Measurements from ENCODE around the gene SWT1.

The SWT1 gene

DNA sequence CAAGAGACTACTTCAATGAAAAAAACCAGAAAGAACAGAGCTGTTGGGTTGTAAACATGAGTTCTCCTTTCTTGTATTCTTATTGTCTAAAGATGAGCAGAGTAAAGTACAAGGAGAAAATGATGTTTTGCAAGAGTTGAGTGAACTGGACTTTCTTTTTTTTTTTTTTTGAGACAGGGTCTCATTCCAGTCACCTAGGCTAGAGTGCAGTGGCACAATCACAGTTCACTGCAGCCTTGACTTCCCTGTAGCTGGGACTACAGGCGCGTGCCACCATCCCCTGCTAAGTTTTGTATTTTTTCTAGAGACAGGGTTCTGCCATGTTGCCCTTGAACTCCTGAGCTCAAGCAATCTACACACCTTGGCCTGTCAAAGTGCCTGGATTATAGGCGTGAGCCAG is 167.2 kb downstream of the SWT1 start:
- no peak for DNase-seq

DNA sequence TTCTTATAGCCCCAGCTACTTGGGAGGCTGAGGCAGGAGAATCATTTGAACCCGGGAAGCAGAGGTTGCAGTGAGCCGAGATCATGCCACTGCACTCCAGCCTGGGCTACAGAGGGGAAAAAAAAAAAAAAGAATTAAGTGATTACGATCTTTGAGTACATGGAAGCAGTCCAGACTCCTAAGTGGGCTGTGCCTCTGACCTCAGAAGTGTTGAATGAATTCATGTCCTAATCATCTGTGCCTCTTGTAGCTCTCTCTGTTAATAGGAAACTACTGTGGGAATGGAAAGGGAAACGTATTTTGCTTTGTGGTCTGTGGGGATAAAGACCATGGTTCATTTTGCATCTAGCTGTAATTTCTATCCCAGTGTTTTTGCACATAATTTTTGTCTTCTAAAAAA is 168.4 kb downstream of the SWT1 start:
- no peak for DNase-seq

DNA sequence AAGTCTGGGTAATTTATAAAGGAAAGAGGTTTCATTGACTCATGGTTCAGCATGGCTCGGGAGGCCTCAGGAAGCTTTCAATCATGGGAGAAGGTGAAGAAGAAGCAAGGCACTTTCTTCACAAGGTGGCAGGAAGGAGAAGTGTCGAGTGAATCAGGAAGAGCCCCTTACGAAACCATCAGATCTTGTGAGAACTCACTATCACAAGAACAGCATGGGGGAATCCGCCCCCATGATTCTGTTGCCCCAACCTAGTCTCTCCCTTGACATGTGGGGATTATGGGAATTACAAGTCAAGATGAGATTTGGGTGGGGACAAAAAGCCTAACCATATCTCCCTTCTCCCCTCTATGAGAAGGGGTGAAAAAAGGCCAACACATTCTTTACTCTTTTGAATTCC is 171.3 kb downstream of the SWT1 start:
- DNase-seq, result no peak

DNA sequence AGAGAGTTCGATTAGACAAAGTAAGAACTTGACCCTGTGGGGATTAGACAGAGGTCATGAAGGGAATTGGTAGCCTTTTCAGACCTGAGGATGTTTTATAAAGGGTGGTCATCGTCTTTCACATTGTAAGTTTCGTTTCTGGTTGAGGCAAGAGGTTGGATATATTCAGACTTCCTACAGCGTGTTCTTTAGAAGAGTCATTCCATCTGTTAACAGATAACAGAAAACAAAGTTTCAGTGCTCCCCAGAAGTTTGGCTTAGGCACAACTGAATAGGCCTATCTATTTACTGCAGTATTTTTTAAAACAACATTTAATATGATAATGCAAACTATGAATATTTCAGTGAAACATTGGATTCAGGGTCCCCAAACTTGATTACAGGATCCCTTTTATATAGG is 177.2 kb downstream of the SWT1 start:
- DNase-seq, result no peak

DNA sequence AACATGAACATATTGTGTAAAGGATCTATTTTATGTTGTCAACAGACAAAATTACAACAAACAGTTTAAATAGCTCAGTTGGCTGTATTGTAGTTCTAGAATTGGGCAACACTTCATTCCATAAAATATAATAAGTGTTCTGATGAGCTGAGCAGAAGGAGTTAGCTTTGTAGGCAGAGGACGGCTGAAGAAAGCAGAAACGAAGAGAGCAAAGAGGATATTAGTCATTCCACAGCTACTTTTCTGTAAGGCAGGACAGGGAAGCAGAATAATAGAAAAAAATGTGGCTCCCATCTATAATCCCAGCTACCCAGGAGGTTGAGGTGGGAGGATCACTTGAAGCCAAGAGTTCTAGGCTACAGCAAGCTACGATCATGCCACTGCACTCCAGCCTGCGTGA is 180.3 kb downstream of the SWT1 start:
- no peak for DNase-seq

DNA sequence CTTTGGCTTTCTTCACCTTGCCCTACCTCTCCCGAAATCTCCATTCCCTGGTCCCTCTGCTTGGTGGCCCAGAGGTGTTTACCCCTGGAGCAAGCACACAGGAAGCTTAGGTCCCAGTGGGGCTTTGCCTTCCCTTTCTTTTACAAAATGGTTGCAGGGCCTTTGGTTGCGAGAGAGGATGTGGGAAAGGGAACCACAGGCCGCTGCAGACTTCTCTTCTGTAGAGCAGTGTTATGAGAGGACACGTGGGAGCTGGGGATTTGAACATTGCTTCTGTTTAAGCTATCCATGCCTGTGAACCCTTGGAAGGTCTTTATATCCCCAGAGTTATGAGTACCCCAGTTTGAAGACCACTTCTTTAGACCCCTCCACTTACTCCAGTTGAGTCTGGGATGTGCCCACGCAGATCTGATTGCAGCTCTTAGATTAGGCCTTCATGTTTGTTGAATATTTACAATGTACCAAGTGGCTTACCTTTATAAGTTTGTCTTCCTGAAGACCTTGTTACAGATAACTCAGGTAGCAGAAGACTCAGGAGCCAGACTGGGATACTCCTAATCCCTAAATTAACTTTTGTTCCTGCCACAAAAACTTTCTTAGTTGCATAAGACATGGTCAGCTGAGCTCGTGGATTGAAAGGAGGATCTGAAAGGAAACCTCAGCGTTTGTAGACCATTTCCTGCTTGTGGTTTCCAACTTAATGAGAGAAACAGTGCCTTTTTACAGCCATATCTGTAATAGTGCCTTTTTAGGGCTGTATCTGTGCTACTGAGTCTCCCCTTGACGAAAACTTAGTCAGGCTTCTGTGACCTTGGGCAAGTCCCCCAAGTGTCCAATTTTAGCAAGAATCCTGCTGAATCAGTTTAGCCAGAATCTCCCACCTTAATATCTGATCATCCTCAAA is 182.0 kb downstream of the SWT1 start:
- DNase-seq, result no peak

DNA sequence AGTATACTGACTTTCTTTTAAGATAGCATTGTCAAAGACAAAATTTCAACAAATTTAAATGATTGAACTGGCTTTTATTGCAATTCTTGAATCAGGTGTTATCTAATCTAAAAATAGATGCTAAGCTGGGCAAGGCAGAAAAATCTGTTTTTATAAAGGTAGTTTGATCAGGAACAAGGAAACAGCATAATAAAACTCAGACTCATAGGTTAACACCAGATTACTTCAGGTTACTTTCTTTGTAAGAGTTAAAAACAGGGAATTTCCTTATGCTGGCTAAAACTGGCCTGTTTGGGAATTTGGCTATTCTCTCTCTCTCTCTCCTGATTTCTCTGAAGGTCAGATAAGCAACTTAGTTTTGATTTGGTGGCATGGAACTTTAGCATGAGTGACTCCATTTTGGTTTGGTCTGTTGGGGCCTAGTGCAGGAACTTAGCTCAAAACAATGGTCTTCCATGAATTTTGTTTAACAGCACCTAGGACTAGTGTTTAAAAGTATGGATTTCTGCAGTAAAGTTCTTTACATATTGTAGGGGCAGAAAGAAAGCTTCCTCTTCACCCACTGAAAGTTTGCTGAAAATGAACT is 184.3 kb downstream of the SWT1 start:
- no peak for DNase-seq
